HG03521 (cell line): ENCODE data around the gene HMX1.

Experiments
- ATAC-seq: cut with Tn5 transposase; IDR thresholded peaks from one replicate; pipeline ENCODE4 v1.9.1; 2021; ENCODE audit warnings: mild to moderate bottlenecking, moderate library complexity; ENCODE audit not compliant: unreplicated experiment

Gene HMX1

DNA sequence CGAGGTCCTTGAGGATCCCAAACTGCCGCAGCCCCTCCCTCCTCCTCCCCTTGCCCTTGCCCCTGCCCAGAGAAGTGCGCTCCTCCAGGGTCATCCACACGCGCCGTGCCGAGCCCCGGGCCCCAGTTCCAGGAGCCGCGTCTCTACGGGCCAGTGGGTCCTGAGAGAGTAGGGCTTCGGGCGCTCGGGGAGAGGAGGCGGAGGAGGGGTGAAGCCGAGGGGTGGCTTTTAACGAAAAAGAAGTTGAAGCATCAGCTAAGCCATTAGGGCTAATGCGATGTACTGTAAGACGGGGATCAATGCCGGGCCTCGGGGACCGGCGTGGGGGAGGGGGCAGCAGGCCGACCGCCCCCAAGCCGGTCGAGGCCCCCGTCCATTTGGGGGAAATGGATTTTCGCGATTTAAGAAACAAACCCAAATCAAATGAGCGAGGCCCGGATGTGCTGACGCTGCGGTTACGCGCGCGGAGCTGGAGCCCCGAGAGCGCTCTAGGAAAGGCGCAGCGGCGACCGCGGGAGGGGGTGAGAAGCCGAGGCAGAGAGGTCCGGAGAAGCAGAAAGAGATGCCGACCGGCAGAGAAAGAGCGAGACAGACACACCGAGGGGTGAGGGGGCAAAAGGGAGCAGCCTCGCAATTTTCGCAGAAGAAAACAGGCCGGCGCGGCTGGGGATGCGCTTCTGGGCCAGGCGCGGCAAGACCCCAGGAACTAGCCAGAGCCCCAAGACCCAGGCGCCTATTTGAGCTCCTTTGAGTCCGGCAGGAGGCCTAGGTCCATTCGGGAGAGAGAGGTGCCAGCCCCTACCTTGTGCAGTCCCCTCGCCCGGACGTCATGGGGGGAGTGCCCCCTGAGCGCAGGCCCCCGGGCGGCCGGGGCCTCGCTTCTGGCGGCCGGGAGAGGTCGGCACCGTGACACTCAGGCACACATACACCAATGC, 13.6 kb downstream of the HMX1 start:
- no peak for ATAC-seq

GRCh38 chr4:8856835-8857621, 14.6 kb downstream of the HMX1 start:
- ATAC-seq: no peak

DNA sequence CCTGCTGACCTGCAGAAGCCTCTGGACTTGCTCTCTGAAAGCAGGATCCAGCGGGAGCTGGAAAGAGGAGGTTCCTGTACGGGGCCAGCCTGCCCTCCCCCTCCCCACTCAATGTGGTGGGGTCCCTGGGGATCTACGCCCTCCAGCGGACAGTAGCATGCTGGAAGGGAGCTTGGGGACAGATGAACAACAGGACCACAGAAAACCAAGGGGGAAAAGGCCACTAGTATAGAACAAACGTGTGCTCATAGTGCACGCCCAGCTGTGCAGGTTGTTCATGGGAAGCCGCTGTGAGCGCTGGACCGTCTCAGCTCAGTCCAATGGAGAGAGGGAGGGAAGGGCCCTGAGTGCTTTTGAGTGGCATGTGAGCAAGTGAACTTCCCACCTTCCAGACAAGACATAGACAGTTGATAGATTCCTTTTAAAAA, 15.8 kb downstream of the HMX1 start:
- no peak for ATAC-seq

DNA sequence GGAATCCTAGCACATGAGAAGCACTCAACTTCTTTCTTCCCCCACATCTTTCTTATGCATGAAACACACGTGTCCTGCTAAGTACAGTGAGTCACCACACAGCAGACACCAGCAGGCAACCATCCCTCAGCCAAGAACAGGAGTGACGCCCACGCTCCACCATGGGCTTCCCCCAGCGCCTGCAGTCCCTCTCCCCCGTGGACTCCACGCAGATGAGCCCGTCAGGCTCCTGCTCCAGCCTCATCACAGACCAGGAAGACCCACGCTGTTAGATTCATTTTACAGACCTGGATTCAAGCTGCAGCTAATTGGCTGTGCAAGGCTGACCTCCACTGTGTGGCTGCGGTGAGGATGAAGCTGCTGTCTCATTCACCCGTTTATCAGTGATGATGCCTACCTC, 16.7 kb downstream of the HMX1 start:
- no peak for ATAC-seq

DNA sequence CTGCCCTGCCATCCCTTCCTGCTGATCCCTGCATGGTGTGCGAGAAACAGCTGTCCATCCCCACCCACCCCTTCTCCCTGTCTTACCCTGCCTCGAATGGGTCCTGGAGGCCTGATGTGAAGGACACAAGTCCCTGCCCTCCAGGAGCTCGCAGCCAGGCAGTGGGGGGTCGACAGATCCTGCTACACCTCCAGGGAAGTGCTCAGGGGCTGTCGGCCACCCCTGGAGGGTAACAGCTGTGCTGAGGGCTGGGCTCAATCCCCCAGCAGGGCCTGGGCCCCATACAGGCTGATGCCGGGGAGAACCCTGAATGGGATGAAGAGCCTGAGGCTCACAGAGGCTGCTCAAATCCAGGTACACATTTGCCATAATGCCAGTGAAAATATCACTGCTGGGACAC, 17.6 kb downstream of the HMX1 start:
- ATAC-seq: no peak

- no peak for ATAC-seq
Measured at GRCh38 chr4:8853249-8853648, 18.4 kb downstream of the HMX1 start.

GRCh38 chr4:8852118-8852704, 19.4 kb downstream of the HMX1 start:
- ATAC-seq: no peak

- no peak for ATAC-seq
Measured at GRCh38 chr4:8851321-8852117, 20.1 kb downstream of the HMX1 start.

DNA sequence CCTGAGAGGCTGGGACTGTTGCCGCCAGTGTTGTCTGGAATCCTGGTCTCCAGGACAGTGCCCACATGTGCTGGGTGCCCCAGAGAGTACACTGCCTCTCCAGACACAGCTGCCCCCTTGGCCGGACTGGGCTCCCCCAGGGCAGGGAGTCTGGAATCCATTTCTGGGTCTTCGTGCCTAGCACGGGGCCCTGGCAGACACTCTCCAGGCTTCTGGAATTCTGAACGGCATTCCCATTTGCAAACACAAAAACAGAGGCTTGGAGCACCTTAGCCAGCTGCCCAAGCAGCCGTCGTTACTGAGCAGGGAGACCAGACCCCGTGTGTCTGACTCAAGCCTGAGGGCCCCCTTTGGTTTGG, 20.8 kb downstream of the HMX1 start:
- ATAC-seq: no peak

DNA sequence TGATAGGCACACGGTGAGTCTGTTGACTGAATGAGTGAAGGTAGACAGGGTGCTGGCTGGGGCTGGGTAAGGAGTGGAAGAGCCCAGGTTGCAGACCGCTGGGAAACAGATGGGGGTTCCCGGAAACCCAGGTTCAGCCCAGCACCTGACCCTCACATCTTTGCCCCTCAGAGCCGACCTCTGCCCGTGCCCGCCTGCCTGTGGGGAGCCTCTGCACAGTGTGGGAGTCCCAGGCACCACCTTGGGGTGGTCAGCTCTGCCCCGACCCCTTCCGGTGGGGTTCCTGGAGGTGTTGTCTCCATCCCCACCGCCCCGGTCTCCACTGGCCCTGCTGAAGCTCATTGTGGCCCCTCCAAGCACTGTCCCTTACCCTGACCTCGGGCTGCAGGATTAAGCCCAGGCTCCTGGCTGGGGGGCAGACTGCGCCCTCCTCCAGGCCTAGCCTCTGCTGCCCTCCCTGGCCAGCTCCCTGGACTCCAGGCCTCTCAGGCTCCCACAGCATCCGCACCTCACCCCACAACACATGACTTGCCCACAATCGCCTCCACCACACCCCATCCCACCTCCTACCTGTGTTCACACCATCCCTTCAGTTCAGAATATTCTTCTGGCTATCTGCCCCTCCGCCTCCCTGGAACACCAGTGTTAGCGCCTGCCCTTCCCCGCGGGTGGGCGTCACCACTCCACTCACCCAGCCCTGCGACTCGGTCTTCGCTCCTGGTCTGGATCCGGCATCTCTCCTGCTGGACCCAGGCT, 21.4 kb downstream of the HMX1 start:
- no peak for ATAC-seq

DNA sequence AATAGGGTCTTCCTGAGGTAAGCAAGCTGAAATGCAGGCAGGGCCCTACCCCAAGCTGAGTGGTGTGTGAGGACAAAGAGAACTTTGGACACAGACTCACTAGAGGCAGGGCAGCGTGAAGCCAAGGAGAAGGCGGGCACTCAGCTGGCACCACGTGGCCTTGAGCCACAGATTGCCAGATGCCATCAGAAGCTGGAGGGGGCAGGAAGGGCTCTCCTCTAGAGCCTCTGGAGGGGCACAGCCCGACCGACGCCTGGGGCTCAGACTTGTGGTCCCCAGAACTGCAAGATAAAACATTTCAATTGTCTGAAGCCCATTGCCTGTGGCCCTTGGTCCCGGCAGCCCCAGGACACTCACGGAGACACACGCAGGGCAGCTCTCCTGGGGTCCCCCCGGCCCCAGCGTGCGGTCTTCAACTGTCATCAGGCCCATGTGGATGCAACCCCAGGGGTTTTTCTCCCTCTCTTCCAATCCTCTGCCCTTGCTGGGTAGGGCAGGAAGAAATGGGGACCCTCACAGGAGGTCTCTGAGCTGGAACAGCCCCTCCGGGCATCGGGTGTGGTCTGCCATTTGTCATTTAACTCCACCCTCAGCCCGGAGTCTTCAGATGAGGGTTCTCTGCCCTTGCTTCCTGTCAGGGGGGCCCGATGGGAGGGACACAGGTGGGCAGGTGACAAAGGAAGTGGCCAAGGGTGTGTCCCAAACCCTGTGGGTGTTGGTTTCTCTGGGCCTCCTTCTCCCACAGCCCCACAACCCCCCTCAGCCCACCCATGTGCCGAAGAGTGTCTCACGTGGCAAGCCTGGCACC, 22.2 kb downstream of the HMX1 start:
- no peak for ATAC-seq

GRCh38 chr4:8848507-8849265, 23.0 kb downstream of the HMX1 start:
- ATAC-seq: no peak

DNA sequence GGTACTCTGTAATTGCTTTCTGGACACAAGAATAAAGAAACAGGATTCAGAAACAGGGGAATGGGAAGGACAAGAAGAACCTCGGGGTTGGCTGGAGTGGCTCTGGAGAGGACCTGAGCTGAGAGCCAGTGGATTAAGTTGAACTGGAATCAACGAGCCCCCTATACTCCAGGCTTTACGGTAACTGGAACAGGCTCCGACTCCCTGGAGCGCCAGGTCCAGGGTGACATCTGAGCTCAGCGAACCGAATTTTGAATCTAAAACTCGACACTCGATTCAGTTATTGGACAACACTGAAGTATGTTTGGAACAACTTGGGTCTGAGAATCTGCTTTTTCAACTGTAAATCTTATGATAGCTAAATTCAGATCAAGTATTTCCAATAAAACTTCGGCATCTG, 23.9 kb downstream of the HMX1 start:
- no peak for ATAC-seq

- ATAC-seq: no peak
Measured at GRCh38 chr4:8847331-8847730, 24.3 kb downstream of the HMX1 start.

DNA sequence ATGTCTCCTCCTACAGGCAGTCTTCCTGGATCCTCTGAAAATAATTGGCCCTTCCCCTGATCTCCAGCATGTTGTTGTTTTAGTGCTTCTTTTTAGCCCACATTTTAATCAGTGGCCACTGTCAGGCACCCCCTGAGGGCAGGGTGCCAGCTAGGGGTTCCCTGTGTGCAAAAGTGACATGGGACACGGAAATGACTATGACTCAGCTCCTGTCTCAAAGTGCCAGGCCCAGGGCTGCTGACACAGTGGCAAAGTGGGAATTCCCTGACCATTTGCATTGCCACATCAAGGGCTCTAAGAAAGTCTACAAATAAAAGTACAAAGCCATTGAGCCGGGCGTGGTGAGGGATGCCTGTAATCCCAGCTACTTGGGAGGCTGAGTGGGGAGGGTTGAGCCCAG, 24.8 kb downstream of the HMX1 start:
- no peak for ATAC-seq

- no peak for ATAC-seq
Measured at GRCh38 chr4:8846046-8846720, 25.5 kb downstream of the HMX1 start.

- ATAC-seq: no peak
Measured at GRCh38 chr4:8844976-8845690, 26.5 kb downstream of the HMX1 start.
